ENCODE results near the gene DNAH7. TPM values are rescaled to one million over a fixed set of nuclear protein-coding genes. Genes with fewer than 3 reads are reported as not detected.
A peak's percentile ranks its signal among the peaks of the same experiment; 100 is the strongest.

DNAH7 gene
- total and polyA plus RNA-seq, 2 of the 13 experiments (the other 11 are each of a cell fraction or from before 2014, with no cell fraction given), result 0.09 TPM; not detected in 1

DNA sequence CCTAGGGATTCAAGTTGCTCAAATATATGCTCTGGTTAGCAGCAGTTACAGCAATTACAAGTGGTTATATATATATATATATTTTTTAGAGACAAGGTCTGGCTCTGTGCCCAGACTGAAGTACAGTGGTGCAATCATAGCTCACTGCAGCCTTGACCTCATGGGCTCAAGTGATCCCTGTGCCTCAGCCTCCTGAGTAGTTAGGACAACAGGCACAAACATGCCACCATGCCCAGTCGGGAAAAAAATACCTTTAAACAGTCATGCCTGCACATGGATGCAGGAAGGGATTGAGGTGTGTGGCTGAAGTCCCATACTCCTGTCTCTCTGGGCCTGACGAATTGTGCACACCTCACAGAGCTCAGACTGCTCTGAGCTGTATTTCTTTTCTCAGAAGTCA lies 19.6 kb upstream of the DNAH7 start (continued):
- TF ChIP-seq KLF16 (CRISPR knock-in tag; IDR thresholded peaks at IDR 0.05), result no peak
- TF ChIP-seq ZNF256 (CRISPR knock-in tag; conservative IDR thresholded peaks at IDR 0.05), result no peak
- TF ChIP-seq, protein P1, sequence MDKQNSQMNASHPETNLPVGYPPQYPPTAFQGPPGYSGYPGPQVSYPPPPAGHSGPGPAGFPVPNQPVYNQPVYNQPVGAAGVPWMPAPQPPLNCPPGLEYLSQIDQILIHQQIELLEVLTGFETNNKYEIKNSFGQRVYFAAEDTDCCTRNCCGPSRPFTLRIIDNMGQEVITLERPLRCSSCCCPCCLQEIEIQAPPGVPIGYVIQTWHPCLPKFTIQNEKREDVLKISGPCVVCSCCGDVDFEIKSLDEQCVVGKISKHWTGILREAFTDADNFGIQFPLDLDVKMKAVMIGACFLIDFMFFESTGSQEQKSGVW (CRISPR knock-in tag; IDR thresholded peaks at IDR 0.05; ENCODE audit: borderline replicate concordance), result no peak
- TF ChIP-seq, protein P2, sequence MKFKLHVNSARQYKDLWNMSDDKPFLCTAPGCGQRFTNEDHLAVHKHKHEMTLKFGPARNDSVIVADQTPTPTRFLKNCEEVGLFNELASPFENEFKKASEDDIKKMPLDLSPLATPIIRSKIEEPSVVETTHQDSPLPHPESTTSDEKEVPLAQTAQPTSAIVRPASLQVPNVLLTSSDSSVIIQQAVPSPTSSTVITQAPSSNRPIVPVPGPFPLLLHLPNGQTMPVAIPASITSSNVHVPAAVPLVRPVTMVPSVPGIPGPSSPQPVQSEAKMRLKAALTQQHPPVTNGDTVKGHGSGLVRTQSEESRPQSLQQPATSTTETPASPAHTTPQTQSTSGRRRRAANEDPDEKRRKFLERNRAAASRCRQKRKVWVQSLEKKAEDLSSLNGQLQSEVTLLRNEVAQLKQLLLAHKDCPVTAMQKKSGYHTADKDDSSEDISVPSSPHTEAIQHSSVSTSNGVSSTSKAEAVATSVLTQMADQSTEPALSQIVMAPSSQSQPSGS (CRISPR knock-in tag; IDR thresholded peaks at IDR 0.05), result no peak; the same call in 1 of the 2 replicates
- no peak for TF ChIP-seq ZNF136 (CRISPR knock-in tag; IDR thresholded peaks at IDR 0.05; ENCODE audit: low read depth)
- no peak for TF ChIP-seq TEAD2 (CRISPR knock-in tag; IDR thresholded peaks at IDR 0.05)
- no peak for TF ChIP-seq MYC (CRISPR knock-in tag; IDR thresholded peaks at IDR 0.05; ENCODE audit: borderline replicate concordance)
- no peak for TF ChIP-seq SMAD3 (CRISPR knock-in tag; IDR thresholded peaks at IDR 0.05)
- TF ChIP-seq ZNF10 (CRISPR knock-in tag; IDR thresholded peaks at IDR 0.05; ENCODE audit: borderline replicate concordance, low read depth), result no peak
- TF ChIP-seq EHMT2 (IDR thresholded peaks at IDR 0.05; ENCODE audit: borderline replicate concordance, low read depth, low read length), result no peak; the same call in 1 of the 2 replicates
- 0 out of 2 replicates have a peak, but pooled peaks have one; percentile 43 for TF ChIP-seq THAP11 (CRISPR knock-in tag; IDR thresholded peaks at IDR 0.05)
- no peak for TF ChIP-seq TCF12 (IDR thresholded peaks at IDR 0.05)
- no peak for TF ChIP-seq TCF12 (CRISPR knock-in tag; IDR thresholded peaks at IDR 0.05)
- no peak for TF ChIP-seq ZFP82 (CRISPR knock-in tag; IDR thresholded peaks at IDR 0.05; ENCODE audit: borderline replicate concordance)
- no peak for TF ChIP-seq ZSCAN9 (CRISPR knock-in tag; IDR thresholded peaks at IDR 0.05; ENCODE audit: borderline replicate concordance)
- TF ChIP-seq CHD2 (IDR thresholded peaks at IDR 0.05; ENCODE audit: low read depth, low read length), result no peak
- no peak for TF ChIP-seq DNMT1 (CRISPR knock-in tag; IDR thresholded peaks at IDR 0.05)
- TF ChIP-seq, protein P3, sequence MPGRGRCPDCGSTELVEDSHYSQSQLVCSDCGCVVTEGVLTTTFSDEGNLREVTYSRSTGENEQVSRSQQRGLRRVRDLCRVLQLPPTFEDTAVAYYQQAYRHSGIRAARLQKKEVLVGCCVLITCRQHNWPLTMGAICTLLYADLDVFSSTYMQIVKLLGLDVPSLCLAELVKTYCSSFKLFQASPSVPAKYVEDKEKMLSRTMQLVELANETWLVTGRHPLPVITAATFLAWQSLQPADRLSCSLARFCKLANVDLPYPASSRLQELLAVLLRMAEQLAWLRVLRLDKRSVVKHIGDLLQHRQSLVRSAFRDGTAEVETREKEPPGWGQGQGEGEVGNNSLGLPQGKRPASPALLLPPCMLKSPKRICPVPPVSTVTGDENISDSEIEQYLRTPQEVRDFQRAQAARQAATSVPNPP (CRISPR knock-in tag; IDR thresholded peaks at IDR 0.05), result no peak
- TF ChIP-seq ZNF563 (CRISPR knock-in tag; IDR thresholded peaks at IDR 0.05), result no peak
- TF ChIP-seq, protein P4, sequence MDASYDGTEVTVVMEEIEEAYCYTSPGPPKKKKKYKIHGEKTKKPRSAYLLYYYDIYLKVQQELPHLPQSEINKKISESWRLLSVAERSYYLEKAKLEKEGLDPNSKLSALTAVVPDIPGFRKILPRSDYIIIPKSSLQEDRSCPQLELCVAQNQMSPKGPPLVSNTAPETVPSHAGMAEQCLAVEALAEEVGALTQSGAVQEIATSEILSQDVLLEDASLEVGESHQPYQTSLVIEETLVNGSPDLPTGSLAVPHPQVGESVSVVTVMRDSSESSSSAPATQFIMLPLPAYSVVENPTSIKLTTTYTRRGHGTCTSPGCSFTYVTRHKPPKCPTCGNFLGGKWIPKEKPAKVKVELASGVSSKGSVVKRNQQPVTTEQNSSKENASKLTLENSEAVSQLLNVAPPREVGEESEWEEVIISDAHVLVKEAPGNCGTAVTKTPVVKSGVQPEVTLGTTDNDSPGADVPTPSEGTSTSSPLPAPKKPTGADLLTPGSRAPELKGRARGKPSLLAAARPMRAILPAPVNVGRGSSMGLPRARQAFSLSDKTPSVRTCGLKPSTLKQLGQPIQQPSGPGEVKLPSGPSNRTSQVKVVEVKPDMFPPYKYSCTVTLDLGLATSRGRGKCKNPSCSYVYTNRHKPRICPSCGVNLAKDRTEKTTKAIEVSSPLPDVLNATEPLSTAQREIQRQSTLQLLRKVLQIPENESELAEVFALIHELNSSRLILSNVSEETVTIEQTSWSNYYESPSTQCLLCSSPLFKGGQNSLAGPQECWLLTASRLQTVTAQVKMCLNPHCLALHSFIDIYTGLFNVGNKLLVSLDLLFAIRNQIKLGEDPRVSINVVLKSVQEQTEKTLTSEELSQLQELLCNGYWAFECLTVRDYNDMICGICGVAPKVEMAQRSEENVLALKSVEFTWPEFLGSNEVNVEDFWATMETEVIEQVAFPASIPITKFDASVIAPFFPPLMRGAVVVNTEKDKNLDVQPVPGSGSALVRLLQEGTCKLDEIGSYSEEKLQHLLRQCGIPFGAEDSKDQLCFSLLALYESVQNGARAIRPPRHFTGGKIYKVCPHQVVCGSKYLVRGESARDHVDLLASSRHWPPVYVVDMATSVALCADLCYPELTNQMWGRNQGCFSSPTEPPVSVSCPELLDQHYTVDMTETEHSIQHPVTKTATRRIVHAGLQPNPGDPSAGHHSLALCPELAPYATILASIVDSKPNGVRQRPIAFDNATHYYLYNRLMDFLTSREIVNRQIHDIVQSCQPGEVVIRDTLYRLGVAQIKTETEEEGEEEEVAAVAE (CRISPR knock-in tag; IDR thresholded peaks at IDR 0.05; ENCODE audit: borderline replicate concordance), result peak; percentile 62; the same call in 1 of the 2 replicates
- TF ChIP-seq ZNF331 (CRISPR knock-in tag; IDR thresholded peaks at IDR 0.05), result peak; percentile 57; the same call in 1 of the 2 replicates
- TF ChIP-seq CBX5 (CRISPR knock-in tag; IDR thresholded peaks at IDR 0.05; ENCODE audit: borderline replicate concordance), result peak; percentile 66; the same call in 1 of the 2 replicates

Data from HepG2 (cell line).